Measurements from ENCODE around the gene ELAPOR2. TPM values are rescaled to one million over a fixed set of nuclear protein-coding genes. Genes with fewer than 3 reads are reported as not detected.
"Not testable (repeated sequence)": the region's sequence is repeated elsewhere in the genome, so short reads cannot be mapped to it uniquely, and the experiment has no call there.

Gene ELAPOR2
- total RNA-seq, 6 experiments from 2014 or later = 0.70 to 3.2 (median 1.2) TPM

DNA sequence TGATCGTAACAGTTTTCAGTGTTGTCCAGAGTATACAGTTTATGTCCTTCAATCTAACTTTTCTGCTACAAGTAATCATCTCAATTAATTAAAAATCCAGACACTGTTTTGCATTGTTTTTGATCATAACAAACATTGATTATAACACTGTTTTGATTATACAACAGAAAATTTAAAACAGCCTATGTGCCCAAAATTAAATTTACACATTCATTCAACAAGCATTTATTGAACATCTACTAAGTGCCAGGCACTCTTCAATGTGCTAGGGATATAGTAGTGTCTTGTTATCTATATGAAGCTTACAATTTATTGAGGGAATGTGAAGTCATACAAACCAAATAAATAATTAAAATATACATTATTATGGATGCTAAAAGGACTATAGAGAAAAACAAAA is 10.6 kb downstream of the ELAPOR2 start:
- DNase-seq = no peak
- no peaks in the 10 kb centered on the region for H3K36me3 ChIP-seq
- TF ChIP-seq CTCF (IDR thresholded peaks at IDR 0.05) = no peak
- no peak for TF ChIP-seq POLR2A (IDR thresholded peaks at IDR 0.05)
- no peaks in the 10 kb centered on the region for H3K27me3 ChIP-seq
- H3K4me3 ChIP-seq = no peak overlapping the region
- H3K4me1 ChIP-seq = no peaks in the 10 kb centered on the region
- H3K9me3 ChIP-seq = no peaks in the 10 kb centered on the region
- ATAC-seq = no peak
- intact Hi-C loops (cut with DNase I) = no loop called here
- 67% methylated on average over 1 of the region's 1 CpG for WGBS (ENCODE audit: insufficient coverage, low coverage, low lambda C conversion rate, missing lambda C conversion rate)
- no peak overlapping the region for H3K27ac ChIP-seq

GRCh38 chr7:87046456-87046855 is 13.0 kb downstream of the ELAPOR2 start:
- no peak for ATAC-seq
- intact Hi-C loops (cut with DNase I) = no loop called here
- no peaks in the 10 kb centered on the region for H3K36me3 ChIP-seq
- no peaks in the 10 kb centered on the region for H3K4me1 ChIP-seq
- no peak for TF ChIP-seq CTCF (IDR thresholded peaks at IDR 0.05)
- TF ChIP-seq POLR2A (IDR thresholded peaks at IDR 0.05) = no peak
- no peaks in the 10 kb centered on the region for H3K27me3 ChIP-seq
- 48% methylated on average over 5 of the region's 5 CpGs for WGBS (ENCODE audit: insufficient coverage, low coverage, low lambda C conversion rate, missing lambda C conversion rate)
- H3K4me3 ChIP-seq = no peak overlapping the region
- no peaks in the 10 kb centered on the region for H3K9me3 ChIP-seq
- H3K27ac ChIP-seq = no peak overlapping the region
- no peak for DNase-seq

GRCh38 chr7:87044713-87045112 is 14.7 kb downstream of the ELAPOR2 start:
- ATAC-seq = not testable (repeated sequence)
- 38% methylated on average over 1 of the region's 2 CpGs for WGBS (ENCODE audit: insufficient coverage, low coverage, low lambda C conversion rate, missing lambda C conversion rate)

DNA sequence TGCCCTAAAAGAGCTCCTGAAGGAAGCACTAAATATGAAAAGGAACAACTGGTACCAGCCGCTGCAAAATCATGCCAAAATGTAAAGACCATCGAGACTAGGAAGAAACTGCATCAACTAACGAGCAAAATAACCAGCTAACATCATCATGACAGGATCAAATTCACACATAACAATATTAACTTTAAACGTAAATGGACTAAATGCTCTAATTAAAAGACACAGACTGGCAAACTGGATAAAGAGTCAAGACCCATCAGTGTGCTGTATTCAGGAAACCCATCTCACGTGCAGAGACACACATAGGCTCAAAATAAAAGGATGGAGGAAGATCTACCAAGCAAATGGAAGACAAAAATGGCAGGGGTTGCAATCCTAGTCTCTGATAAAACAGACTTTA is 17.9 kb downstream of the ELAPOR2 start:
- 43% methylated on average over 5 of the region's 5 CpGs for WGBS (ENCODE audit: insufficient coverage, low coverage, low lambda C conversion rate, missing lambda C conversion rate)
- H3K36me3 ChIP-seq; intact Hi-C loops (cut with DNase I); H3K4me3 ChIP-seq; DNase-seq; H3K4me1 ChIP-seq; H3K27ac ChIP-seq; H3K27me3 ChIP-seq; ATAC-seq; H3K9me3 ChIP-seq: not testable (repeated sequence)

More at GRCh38 chr7:87044713-87045112, 14.7 kb downstream of the ELAPOR2 start:
- H3K4me3 ChIP-seq; H3K9me3 ChIP-seq; DNase-seq; H3K27ac ChIP-seq; H3K27me3 ChIP-seq; H3K36me3 ChIP-seq; intact Hi-C loops (cut with DNase I); H3K4me1 ChIP-seq: not testable (repeated sequence)

GRCh38 chr7:87039691-87040299 is 19.7 kb downstream of the ELAPOR2 start:
- DNase-seq = not testable (repeated sequence)
- WGBS (ENCODE audit: insufficient coverage, low coverage, low lambda C conversion rate, missing lambda C conversion rate) = 85% methylated on average over 13 of the region's 34 CpGs

GRCh38 chr7:87038993-87039690 is 20.3 kb downstream of the ELAPOR2 start:
- Histone ChIP-seq H3K27ac (no peak overlapping the region), H3K9me3 (no peaks in the 10 kb centered on the region), H3K4me1 (no peaks in the 10 kb centered on the region), H3K4me3 (peak overlapping the region in 1 of 3 donors; percentile 22), H3K36me3 (no peaks in the 10 kb centered on the region), H3K27me3 (no peaks in the 10 kb centered on the region)
- no peak for TF ChIP-seq POLR2A (IDR thresholded peaks at IDR 0.05)
- TF ChIP-seq CTCF (IDR thresholded peaks at IDR 0.05) = no peak
- no peak for DNase-seq
- no peak for ATAC-seq
- WGBS (ENCODE audit: insufficient coverage, low coverage, low lambda C conversion rate, missing lambda C conversion rate) = 57% methylated on average over 5 of the region's 5 CpGs
- intact Hi-C loops (cut with DNase I) = no loop called here

More at GRCh38 chr7:87039691-87040299, 19.7 kb downstream of the ELAPOR2 start:
- H3K36me3 ChIP-seq; H3K27ac ChIP-seq; H3K9me3 ChIP-seq; H3K27me3 ChIP-seq; intact Hi-C loops (cut with DNase I); H3K4me1 ChIP-seq; ATAC-seq: not testable (repeated sequence)
- H3K4me3 ChIP-seq = peak overlapping the region in 1 of 3 donors; percentile 22
